Testis (tissue), 3 donors: Measurements from ENCODE around the gene TGFBR2. TPM values are rescaled to one million over a fixed set of nuclear protein-coding genes. Genes with fewer than 3 reads are reported as not detected.

Experiments used
- DNase-seq: peaks from one replicate; pipeline ENCODE4 v3.0.0-alpha.2; 2019
- H3K27ac ChIP-seq, 2 donors: fragments of 200-600 bp; sonication (generic); one replicate each; pipeline ENCODE4 v1.5.1; 2019
- H3K27me3 ChIP-seq: fragments of 200-600 bp; sonication (generic); one replicate; pipeline ENCODE4 v1.5.1; 2019
- H3K36me3 ChIP-seq: fragments of 200-600 bp; sonication (generic); one replicate; pipeline ENCODE4 v1.5.1; 2017; ENCODE audit warnings: low read depth; ENCODE audit errors: missing control alignments
- H3K4me1 ChIP-seq: fragments of 200-600 bp; sonication (generic); one replicate; pipeline ENCODE4 v1.5.1; 2019
- H3K4me3 ChIP-seq, 2 donors: fragments of 200-600 bp; sonication (generic); one replicate each; pipeline ENCODE4 v1.5.1; 2017 to 2019
- H3K9me3 ChIP-seq: fragments of 200-600 bp; sonication (generic); one replicate; pipeline ENCODE4 v1.5.1; 2017
- CTCF ChIP-seq, 3 experiments: fragments of 450-650 bp in 2 of 3; fragments of 200-600 bp in 1 of 3; sonication (generic) in 1 of 3; IDR thresholded peaks; one replicate each; pipeline ENCODE4 v1.5.1; 2016 to 2019; ENCODE audit warnings: antibody characterized with exemption in 3 of 3, mild to moderate bottlenecking in 2 of 3, moderate library complexity in 1 of 3
- POLR2A ChIP-seq: fragments of 450-650 bp; IDR thresholded peaks from one replicate; pipeline ENCODE4 v1.6.1; 2017; ENCODE audit warnings: antibody characterized with exemption, mild to moderate bottlenecking, moderate library complexity
- WGBS, 2 donors: methylation state at CpG; one replicate each; pipeline ENCODE4 v1.1.5; 2018; 5-methylcytosine and 5-hydroxymethylcytosine counted together
- intact Hi-C: fragments of 100-400 bp; cut with DNase I; formaldehyde crosslinking; loops from one replicate; pipeline ENCODE4 v1.15.1; 2023; ENCODE audit warnings: low total_unique reads
- polyA plus RNA-seq: library from polyadenylated mRNA; stranded (reverse); fragments of 350-450 nt; fragmentation: Illumina TruSeq; extraction: RNeasy Lipid Tissue Mini Kit (QIAGEN cat#74804); gene quantifications from one replicate; pipeline ENCODE4 v1.2.3, GENCODE V29; 2014; ENCODE audit warnings: low read depth, low replicate concordance; ENCODE audit not compliant: insufficient read depth
- total RNA-seq, 2 donors: library from RNA; depleted of rRNA; stranded (reverse); fragments of >200 nt; gene quantifications; one replicate each; pipeline ENCODE4 v1.2.3, GENCODE V29; 2016

TGFBR2 gene
- total and polyA plus RNA-seq, 3 donors from 2014 or later = 18.7 to 35.3 (median 26.1) TPM

- H3K27ac ChIP-seq = no peak overlapping the region
- no peaks in the 10 kb centered on the region for H3K4me1 ChIP-seq
- H3K9me3 ChIP-seq = no peaks in the 10 kb centered on the region
- no peak for TF ChIP-seq CTCF (IDR thresholded peaks at IDR 0.05)
- TF ChIP-seq POLR2A = no peak
- intact Hi-C loops = no loop called here
- H3K27me3 ChIP-seq = no peaks in the 10 kb centered on the region
- H3K4me3 ChIP-seq = no peak overlapping the region
- no peaks in the 10 kb centered on the region for H3K36me3 ChIP-seq
- DNase-seq = no peak
- WGBS, 2 donors = 96% methylated on average over 13 to 20 of the region's 20 CpGs
Measured at GRCh38 chr3:30671527-30672286, 65.3 kb downstream of the TGFBR2 start.

- intact Hi-C loops = no loop called here
- 95 to 97% methylated on average over 3 to 4 of the region's 4 CpGs for WGBS, 2 donors
- Histone ChIP-seq H3K4me3 (no peak overlapping the region), H3K27ac (no peak overlapping the region), H3K4me1 (no peaks in the 10 kb centered on the region), H3K36me3 (no peaks in the 10 kb centered on the region), H3K27me3 (no peaks in the 10 kb centered on the region), H3K9me3 (no peaks in the 10 kb centered on the region)
- no peak for DNase-seq
- TF ChIP-seq POLR2A = no peak
Measured at GRCh38 chr3:30672287-30672735, 65.9 kb downstream of the TGFBR2 start.

- H3K27me3 ChIP-seq = no peaks in the 10 kb centered on the region
- H3K27ac ChIP-seq = no peak overlapping the region
- no peak overlapping the region for H3K4me3 ChIP-seq
- TF ChIP-seq POLR2A (no peak), CTCF (IDR thresholded peaks at IDR 0.05) (no peak)
- 91 to 93% methylated on average over 4 of the region's 4 CpGs for WGBS, 2 donors
- no peaks in the 10 kb centered on the region for H3K36me3 ChIP-seq
- intact Hi-C loops = no loop called here
- no peaks in the 10 kb centered on the region for H3K4me1 ChIP-seq
- no peak for DNase-seq
- H3K9me3 ChIP-seq = no peaks in the 10 kb centered on the region
Measured at GRCh38 chr3:30672959-30673358, 66.6 kb downstream of the TGFBR2 start.

- no peak for DNase-seq
- no peak overlapping the region for H3K27ac ChIP-seq
- WGBS, 2 donors = 88 to 91% methylated on average over 6 of the region's 6 CpGs
- no peaks in the 10 kb centered on the region for H3K27me3 ChIP-seq
- TF ChIP-seq POLR2A (no peak), CTCF (IDR thresholded peaks at IDR 0.05) (no peak)
- H3K36me3 ChIP-seq = no peaks in the 10 kb centered on the region
- intact Hi-C loops = no loop called here
- no peaks in the 10 kb centered on the region for H3K9me3 ChIP-seq
- no peaks in the 10 kb centered on the region for H3K4me1 ChIP-seq
- no peak overlapping the region for H3K4me3 ChIP-seq
Measured at GRCh38 chr3:30673425-30674341, 67.3 kb downstream of the TGFBR2 start.

- Histone ChIP-seq H3K9me3 (no peaks in the 10 kb centered on the region), H3K4me3 (no peak overlapping the region), H3K4me1 (no peaks in the 10 kb centered on the region), H3K27me3 (no peaks in the 10 kb centered on the region), H3K36me3 (no peaks in the 10 kb centered on the region), H3K27ac (no peak overlapping the region)
- intact Hi-C loops = no loop called here
- TF ChIP-seq CTCF (IDR thresholded peaks at IDR 0.05) = no peak
- WGBS, 2 donors = 84 to 97% methylated on average over 2 of the region's 2 CpGs
- no peak for DNase-seq
Measured at GRCh38 chr3:30675006-30675405, 68.6 kb downstream of the TGFBR2 start.
